MCF 10A (cell line): ENCODE measurements around the gene SESTD1. TPM values are rescaled to one million over a fixed set of nuclear protein-coding genes. Genes with fewer than 3 reads are reported as not detected.

Experiments
- BruUV-seq: library from RNA; stranded (reverse); fragments of 400-500 nt; replicated peaks from 2 replicates; lab custom pipeline; 2021; lab: Mats Ljungman, UMichigan
- CTCF ChIA-PET: fragments of 300-600 bp; sonication (Branson Sonifier 250); formaldehyde crosslinking; extraction: SDS; loops from one replicate; lab custom pipeline; 2021; ENCODE audit warnings: antibody characterized with exemption, inconsistent platforms; lab: Yijun Ruan, JAX
- POLR2A ChIA-PET: fragments of 300-600, 350-650 bp; sonication (Branson Sonifier 250); formaldehyde crosslinking; extraction: SDS; loops from one replicate; lab custom pipeline; 2020; ENCODE audit warnings: antibody characterized with exemption, inconsistent platforms; lab: Yijun Ruan, JAX
- DNase-seq: peaks from one replicate; pipeline ENCODE4 v3.0.0-alpha.2; 2018; ENCODE audit not compliant: unreplicated experiment
- H3K27ac Mint-ChIP-seq: one replicate; pipeline ENCODE4 v1.8.0; 2022; ENCODE audit warnings: mild to moderate bottlenecking, low read depth, mixed read lengths; ENCODE audit not compliant: unreplicated experiment
- H3K27me3 Mint-ChIP-seq: one replicate; pipeline ENCODE4 v1.8.0; 2022; ENCODE audit warnings: mixed read lengths; ENCODE audit not compliant: insufficient read depth, unreplicated experiment
- H3K36me3 Mint-ChIP-seq: one replicate; pipeline ENCODE4 v1.8.0; 2022; ENCODE audit warnings: mild to moderate bottlenecking, moderate library complexity, mixed read lengths; ENCODE audit not compliant: insufficient read depth, unreplicated experiment
- H3K4me1 Mint-ChIP-seq: one replicate; pipeline ENCODE4 v1.8.0; 2022; ENCODE audit warnings: mixed read lengths; ENCODE audit not compliant: insufficient read depth, unreplicated experiment
- H3K4me3 Mint-ChIP-seq: one replicate; pipeline ENCODE4 v1.8.0; 2022; ENCODE audit warnings: mild to moderate bottlenecking, moderate library complexity, mixed read lengths; ENCODE audit not compliant: unreplicated experiment
- H3K9me3 Mint-ChIP-seq: one replicate; pipeline ENCODE4 v1.8.0; 2022; ENCODE audit warnings: mixed read lengths; ENCODE audit not compliant: unreplicated experiment
- intact Hi-C: fragments of 100-400 bp; cut with micrococcal nuclease; formaldehyde crosslinking; loops from 2 replicates; pipeline ENCODE4 v1.14.1; 2022
- total RNA-seq: library from RNA; stranded (reverse); gene quantifications from 2 replicates; pipeline ENCODE4 v1.2.3, GENCODE V29; 2022
- TF ChIP-seq, protein P1 (sequence below): fragments of 200-600 bp; IDR thresholded peaks from one replicate; pipeline ENCODE4 v1.8.0; 2022; ENCODE audit warnings: antibody characterized with exemption, mild to moderate bottlenecking; ENCODE audit not compliant: unreplicated experiment

The SESTD1 gene
- total RNA-seq, 1 experiment from 2014 or later: 43.0 TPM

DNA sequence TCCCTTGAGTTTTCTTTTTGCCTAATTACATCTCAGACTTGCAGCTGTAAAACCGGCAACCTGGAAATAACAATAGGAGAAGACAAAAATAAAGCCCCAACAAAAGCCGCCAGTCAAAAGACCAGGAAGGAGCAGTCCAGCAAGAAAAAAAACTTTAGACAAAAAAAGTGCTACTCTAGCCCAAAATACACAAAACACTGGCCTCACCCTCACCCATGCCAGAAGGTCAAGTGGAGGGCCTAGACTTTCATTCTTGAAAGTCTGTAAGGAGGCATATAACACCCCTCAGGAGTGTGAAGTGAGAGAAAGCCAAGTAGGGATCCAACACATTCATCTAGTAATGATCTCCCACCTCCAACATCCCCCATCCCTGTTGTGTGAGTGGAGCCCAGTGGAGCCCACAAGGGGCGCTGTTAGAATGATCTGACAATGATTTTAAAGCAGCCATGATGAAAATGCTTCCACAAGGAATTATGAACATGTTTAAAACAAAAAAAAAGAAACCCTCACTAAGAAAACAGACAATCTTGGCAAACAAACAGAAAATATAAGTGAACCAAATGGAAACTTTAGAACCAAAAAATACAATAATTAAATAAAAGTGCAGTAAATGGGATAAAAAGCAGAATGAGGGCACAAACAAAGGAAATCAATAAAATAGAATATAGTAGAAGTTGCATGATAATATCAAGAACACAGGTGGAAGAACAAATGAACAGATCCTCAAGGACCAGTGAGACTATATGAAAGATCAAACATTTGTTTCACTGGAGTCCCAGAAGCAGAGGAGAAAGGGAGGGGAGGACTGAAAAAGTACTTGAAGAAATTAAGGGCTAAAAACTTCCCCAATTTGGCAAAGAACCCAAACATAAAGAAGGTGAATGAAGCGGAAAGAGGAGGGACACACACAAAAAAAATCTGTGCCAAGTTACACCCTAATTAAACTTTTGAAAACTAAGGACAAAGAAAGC lies 23.9 kb downstream of the SESTD1 start:
- CTCF ChIA-PET: interaction anchor here (0.7 to 1.8 kb wide), 4 partner anchors 7 to 26 kb away, joined by 3 to 11 read pairs (median 5); no protein-coding TSS in a partner anchor
- intact Hi-C loops: no loop called here

GRCh38 chr2:179239838-179240237 lies 24.8 kb downstream of the SESTD1 start:
- Mint-ChIP-seq H3K9me3 (peaks cover 6% of the 10 kb centered on the region), H3K4me1 (peaks cover 49% of the 10 kb centered on the region), H3K36me3 (no peaks in the 10 kb centered on the region), H3K27ac (peak overlapping the region; percentile 77), H3K27me3 (no peaks in the 10 kb centered on the region), H3K4me3 (no peak overlapping the region)
- intact Hi-C loops: no loop called here
- no TSS peak for BruUV-seq
- POLR2A ChIA-PET: interaction anchor here (0.9 to 2.7 kb wide), 6 partner anchors 9 to 99 kb away, joined by 3 to 17 read pairs (median 6); no protein-coding TSS in a partner anchor
- no peak for DNase-seq
- CTCF ChIA-PET: interaction anchor here (1.0 to 1.8 kb wide), 3 partner anchors 8 to 27 kb away, joined by 3 to 11 read pairs (median 5); no protein-coding TSS in a partner anchor
- TF ChIP-seq, protein P1, sequence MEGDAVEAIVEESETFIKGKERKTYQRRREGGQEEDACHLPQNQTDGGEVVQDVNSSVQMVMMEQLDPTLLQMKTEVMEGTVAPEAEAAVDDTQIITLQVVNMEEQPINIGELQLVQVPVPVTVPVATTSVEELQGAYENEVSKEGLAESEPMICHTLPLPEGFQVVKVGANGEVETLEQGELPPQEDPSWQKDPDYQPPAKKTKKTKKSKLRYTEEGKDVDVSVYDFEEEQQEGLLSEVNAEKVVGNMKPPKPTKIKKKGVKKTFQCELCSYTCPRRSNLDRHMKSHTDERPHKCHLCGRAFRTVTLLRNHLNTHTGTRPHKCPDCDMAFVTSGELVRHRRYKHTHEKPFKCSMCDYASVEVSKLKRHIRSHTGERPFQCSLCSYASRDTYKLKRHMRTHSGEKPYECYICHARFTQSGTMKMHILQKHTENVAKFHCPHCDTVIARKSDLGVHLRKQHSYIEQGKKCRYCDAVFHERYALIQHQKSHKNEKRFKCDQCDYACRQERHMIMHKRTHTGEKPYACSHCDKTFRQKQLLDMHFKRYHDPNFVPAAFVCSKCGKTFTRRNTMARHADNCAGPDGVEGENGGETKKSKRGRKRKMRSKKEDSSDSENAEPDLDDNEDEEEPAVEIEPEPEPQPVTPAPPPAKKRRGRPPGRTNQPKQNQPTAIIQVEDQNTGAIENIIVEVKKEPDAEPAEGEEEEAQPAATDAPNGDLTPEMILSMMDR: no peak

More for the DNA sequence above, 23.9 kb downstream of the SESTD1 start:
- Mint-ChIP-seq H3K27ac (peak overlapping the region; percentile 77), H3K9me3 (peaks cover 6% of the 10 kb centered on the region), H3K4me1 (peaks cover 44% of the 10 kb centered on the region), H3K27me3 (no peaks in the 10 kb centered on the region), H3K36me3 (no peaks in the 10 kb centered on the region), H3K4me3 (no peak overlapping the region)
- POLR2A ChIA-PET: interaction anchor here (1.9 to 2.7 kb wide), 2 partner anchors 14 to 22 kb away, joined by 14 to 17 read pairs; no protein-coding TSS in a partner anchor
- no TSS peak for BruUV-seq
- TF ChIP-seq, protein P1: no peak
- DNase-seq: no peak

DNA sequence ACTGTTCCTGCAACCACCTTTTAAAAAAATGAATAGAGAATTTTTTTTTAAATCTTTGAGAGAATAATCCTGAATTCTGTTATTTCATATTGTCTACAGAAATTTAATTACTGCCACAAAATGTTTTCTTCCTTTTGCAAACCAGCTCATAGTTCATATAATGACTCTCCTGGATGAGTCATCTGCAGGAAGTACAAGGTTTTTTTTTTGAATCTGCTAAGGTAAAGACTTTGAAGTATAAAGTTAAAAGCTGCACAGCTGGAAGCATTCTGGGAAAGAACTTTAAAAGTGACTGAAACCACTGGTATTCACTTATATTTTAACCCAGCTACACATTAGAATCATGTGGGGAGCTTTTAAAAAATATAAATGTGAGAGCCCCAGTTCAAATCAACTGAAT lies 25.4 kb downstream of the SESTD1 start:
- ChIA-PET CTCF (interaction anchor here (0.7 to 1.8 kb wide), 5 partner anchors 9 to 74 kb away, joined by 3 to 11 read pairs (median 5); no protein-coding TSS in a partner anchor), POLR2A (interaction anchor here (0.6 to 3.8 kb wide), 12 partner anchors 9 to 183 kb away, joined by 3 to 20 read pairs (median 4); no protein-coding TSS in a partner anchor)
- Mint-ChIP-seq H3K36me3 (no peaks in the 10 kb centered on the region), H3K27ac (no peak overlapping the region), H3K4me3 (no peak overlapping the region), H3K4me1 (peaks cover 49% of the 10 kb centered on the region), H3K27me3 (no peaks in the 10 kb centered on the region), H3K9me3 (peaks cover 6% of the 10 kb centered on the region)
- no TSS peak for BruUV-seq
- intact Hi-C loops: no loop called here
- TF ChIP-seq, protein P1: no peak
- DNase-seq: peak; percentile 57

GRCh38 chr2:179238027-179238426 lies 26.6 kb downstream of the SESTD1 start:
- DNase-seq: no peak
- peaks cover 49% of the 10 kb centered on the region for H3K4me1 Mint-ChIP-seq
- H3K27me3 Mint-ChIP-seq: no peaks in the 10 kb centered on the region
- intact Hi-C loops: no loop called here
- H3K4me3 Mint-ChIP-seq: no peak overlapping the region
- no peaks in the 10 kb centered on the region for H3K36me3 Mint-ChIP-seq
- CTCF ChIA-PET: interaction anchor here (0.6 to 1.7 kb wide), 3 partner anchors 8 to 182 kb away, joined by 3 to 10 read pairs (median 3); no protein-coding TSS in a partner anchor
- no peak overlapping the region for H3K27ac Mint-ChIP-seq
- H3K9me3 Mint-ChIP-seq: peaks cover 7% of the 10 kb centered on the region
- TF ChIP-seq, protein P1: no peak
- POLR2A ChIA-PET: interaction anchor here (1.0 to 3.8 kb wide), 8 partner anchors 9 to 37 kb away, joined by 3 to 20 read pairs (median 6); no protein-coding TSS in a partner anchor
- no TSS peak for BruUV-seq
